GM18868 (cell line): ENCODE data around the gene DPYD.

Experiments
- ATAC-seq: cut with Tn5 transposase; IDR thresholded peaks from one replicate; pipeline ENCODE4 v1.9.1; 2021; ENCODE audit warnings: mild to moderate bottlenecking, moderate library complexity; ENCODE audit not compliant: unreplicated experiment

Gene DPYD

DNA sequence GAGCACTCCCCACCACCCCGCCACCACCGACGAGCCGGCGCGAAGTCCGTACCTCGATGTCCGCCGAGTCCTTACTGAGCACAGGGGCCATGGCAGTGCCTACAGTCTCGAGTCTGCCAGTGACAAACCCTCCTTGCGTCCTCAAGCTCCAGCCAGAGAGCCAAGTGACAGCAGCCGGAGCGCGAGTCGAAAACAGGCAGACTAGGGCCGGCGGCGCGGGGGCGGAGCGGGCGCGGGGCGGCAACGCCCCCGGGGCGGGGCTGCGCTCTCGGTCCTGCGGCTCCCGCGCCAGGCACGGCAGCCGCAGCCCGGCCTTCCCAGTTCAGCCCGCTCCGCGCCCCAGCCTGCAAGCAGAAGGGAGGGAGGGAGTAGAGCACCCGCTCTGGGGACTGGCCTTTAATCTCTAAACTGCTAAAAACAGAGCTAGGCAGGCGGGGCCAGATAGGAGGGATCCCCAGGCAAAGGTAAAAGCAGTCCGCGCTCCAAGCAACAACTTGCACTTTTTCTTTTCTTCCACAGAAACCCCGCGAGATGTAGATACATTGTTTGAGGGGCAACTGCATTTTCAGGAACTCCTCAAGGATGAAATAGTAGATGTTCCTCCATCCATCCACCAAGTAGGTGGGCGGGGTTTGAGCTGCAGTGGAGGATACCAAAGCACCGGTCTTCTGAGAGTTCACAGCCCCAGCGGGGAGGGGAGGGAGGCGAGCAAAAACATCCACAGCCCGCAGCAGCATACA is at the start of gene DPYD:
Gene DPYD, minus strand, starts transcription at position 203 of the 740 bp plus-strand sequence. Its CDS starts 112 bp downstream, at position 91.
- peak; percentile 82 for ATAC-seq

DNA sequence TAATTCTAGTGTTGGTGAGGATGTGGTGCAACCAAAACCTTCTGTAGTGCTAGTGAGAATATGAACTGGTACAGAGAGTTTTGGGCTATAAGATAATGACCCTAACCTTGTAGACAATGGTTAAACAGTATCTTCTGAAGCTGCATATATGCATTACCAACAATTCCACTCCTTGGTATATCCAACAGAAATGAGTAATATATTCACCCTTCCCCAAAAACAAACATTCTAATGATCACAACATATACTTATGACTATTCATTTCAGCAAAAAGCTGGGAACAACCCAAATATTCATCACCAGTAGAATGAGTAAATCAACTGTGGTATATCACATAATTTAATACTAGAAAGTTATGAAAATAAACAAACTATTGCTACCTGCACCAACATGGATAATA is 39.6 kb upstream of the DPYD start:
- ATAC-seq, result no peak

DNA sequence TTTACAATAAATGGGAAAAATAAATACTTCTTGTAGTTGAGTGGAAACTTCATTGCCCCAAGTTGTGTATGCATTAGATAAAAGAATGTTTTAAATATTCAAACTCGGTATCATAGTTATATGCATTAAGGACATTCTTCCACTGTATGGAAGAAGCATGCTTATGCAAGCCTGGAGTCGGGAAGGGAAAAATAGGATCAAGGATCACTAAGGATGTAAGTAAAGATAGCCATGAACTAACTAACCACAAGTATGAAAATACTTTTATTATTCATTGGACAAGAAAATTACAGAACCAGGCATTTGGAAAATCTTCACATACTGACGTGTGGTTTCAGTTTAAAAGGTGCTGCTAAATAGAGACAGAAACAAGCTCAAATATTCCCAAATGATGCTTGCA is 26.9 kb upstream of the DPYD start:
- ATAC-seq, result no peak

DNA sequence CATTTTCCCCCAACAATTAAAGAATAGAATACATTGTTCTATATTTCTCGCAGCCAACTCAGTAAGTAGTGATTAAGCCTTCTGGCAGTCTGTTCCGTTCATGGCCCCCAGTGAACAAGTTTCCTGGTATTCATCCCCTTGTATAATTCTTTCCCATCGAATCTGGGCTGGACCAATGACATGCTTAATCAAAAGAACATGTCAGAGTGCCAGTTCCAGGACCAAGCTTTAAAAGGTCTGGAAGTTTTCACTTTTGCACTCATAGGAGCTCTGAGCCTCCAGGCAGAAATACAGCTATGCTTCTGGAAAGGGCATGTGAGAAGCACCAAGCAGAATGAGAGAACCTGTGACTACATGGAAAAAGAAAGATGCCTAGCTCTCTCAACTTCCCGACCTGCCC is 22.5 kb upstream of the DPYD start:
- ATAC-seq, result no peak

DNA sequence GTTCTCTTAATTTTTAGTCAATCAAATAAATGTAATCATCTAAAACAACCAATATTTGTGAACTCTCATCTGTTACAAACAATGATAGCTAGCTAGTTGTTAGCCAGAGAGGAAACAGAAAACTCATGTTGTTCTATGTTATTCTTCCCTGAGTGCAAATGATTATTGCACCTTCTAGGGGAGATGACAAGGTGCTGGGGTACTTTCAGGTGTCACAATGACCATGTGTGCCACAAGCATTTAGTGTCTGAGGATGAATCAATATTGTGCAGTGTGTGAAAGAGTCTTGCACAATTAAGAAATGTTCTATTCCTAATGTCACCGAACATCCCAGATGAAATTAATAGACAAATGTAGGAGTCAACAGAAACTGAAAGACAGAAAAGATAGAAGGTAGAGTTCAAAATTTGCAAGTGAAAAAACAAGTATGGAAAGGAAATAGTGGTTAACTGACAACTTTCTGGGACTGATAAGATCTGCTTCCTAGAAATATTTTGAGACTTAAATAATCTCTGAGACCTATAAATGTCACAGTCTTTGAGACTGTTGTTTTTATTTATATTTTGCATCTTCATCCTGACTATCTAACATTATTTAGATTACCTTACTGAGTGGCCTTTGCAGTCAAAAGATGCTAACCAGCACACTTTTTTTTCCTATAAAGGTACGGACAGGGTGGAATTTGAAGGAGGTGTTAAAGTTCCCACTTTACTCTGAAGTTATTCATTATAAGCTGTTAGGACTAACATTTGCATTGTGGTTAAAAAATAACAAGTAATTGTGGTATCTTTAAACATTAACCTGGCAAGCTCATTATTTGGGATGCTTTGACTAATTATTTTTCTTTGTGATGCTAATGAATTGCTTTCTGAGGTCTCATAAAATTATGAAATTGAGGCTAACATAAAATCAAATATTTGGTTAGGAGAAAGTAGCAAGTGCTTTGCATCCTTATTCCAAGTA is 21.6 kb upstream of the DPYD start:
- ATAC-seq, result no peak

DNA sequence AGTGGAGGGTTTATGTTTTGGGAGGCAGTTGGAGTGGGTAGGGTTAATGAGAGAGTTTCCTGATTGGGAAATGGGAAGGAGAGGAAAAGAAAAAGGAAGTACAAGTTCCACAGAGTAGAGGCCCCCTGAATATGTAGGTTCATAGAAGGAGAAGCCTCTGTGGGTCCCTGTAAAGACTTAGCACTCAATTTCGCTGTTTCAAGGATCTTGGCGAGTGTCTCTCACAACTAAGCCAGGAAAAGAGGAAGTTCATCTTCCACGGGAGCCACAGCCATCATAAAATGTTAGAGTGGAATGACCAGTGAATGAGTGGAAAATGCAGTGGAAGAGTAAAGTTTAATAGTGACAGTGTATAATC is 17.4 kb upstream of the DPYD start:
- ATAC-seq, result no peak

DNA sequence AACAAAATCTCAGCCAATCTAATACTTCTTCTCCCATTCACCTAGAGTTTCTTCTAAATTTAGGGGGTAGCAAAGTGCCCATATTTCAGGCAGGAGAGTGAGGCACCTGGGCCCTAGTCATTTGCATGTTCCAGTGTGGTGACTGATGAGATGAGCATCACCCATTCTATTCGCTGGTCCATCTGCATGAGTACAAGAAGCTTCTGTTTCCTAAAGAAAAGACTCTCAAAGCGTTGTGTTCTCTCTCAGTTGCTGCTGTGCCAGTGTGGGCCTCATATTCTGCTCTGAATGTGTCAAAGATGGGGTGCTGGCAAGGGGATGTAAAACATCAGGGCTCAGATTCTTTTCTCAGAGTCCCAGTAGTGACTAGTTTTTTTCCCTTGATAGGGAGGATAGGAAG is 16.1 kb upstream of the DPYD start:
- ATAC-seq, result no peak

DNA sequence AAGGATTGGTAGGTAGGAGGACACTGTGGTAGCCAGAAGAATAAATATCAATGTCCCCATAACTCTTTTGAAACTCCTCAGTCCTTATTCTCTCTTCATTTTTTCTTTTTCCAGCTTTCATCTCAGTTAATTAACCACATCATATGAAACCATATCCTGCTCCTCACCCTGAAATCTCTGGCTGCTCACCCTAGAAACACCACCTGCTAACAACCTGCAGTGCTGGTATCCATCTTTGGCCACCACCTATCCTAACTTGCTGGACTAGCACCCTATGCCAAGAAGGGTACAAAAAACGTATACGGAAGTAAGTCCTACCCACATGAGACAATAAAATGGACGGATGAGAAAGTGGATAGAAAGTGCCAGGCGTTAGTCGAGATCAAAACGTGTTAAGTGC is 13.7 kb upstream of the DPYD start:
- ATAC-seq, result no peak

DNA sequence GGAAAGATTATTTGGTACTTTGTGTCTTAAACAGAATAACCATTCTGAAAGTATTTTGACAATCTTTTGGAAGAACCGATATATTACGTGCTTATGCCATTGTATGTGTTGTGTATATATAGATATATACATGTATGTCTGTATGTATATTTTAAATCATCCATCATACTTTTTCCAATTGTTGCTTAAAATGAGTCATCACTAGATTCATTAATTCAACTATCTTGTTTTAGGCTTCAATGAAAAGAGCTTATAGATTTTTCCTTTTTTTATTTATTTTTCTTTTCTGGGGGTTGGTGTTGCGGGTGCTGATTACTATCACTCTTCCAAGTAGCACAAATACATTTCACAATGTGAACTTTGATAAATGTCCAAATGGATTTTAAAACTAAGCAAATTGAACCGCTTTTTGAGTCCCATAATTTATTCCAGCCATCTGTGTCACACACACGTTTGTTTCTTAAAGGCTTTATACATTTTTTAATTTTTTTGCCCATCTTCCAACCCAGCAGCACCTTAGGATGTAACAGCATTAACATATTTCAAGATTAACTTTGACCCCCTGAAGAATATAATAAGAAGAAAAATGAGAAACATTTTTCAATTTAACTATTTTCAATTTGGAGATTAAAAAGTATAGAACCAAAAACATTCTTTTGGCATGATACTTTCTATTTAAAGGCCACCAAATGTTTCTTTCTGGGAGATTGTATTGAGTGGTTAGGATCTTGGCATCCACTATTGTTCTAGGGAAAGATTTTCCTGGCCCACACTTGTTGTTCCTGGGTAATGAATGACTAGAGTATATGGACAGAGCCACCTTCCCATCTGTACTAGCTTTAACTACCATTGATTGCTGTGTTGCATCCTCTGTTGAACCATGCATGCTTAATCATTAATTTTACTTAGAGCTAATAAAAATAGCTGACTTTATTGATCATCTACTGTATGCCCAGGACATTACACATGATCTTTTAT is 9.3 kb upstream of the DPYD start:
- no peak for ATAC-seq

DNA sequence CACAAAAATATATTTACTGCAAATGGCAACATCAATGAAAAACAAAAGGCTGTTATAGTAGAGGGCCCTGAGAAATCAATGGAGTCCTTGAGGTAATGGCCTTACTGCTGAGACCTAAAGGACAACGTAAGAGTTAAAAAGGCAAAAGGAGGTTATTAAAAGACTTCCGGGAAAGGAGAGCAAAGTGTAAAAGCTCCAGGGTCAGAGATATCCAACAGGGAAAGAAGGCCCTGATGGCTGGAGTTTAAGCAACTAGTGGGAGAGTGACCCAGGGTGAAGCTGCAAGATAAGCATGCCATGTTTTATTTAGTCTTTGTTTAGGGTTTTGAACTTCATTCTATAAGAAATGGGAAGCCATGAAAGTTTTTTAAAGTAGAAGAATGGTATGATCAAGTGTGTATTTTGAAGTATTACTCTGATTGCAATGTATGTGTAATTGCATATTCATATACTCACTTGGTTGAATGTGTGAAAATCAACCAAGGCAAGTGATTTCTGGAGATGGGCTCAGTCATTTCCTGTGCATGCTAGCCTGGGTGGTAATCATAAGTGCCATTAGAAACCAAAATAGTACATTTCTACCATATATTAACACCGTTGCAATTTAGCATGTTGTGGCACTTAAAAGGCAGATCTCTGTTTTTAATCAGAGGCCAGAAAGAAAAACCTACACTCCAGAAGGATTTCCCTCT is 5.3 kb upstream of the DPYD start:
- no peak for ATAC-seq

DNA sequence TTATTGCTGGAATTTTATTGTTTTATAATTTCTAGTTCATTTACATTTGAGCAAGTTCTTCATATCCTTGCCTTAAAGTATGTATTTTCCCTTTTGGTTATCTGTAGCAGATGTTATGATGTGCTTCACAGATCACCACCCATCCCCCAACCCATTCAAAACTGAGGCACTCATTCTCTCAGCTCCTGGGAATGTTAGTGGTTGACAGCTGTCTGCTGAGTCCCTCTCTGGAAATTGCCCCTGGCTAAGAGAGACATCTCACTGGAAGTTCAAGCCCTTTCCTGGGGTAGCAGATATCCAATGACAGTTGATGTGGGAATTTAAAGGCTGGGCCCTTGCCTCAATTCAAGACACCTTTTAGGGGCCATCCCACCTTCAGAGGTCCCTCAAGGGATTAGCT is 4.3 kb upstream of the DPYD start:
- no peak for ATAC-seq

DNA sequence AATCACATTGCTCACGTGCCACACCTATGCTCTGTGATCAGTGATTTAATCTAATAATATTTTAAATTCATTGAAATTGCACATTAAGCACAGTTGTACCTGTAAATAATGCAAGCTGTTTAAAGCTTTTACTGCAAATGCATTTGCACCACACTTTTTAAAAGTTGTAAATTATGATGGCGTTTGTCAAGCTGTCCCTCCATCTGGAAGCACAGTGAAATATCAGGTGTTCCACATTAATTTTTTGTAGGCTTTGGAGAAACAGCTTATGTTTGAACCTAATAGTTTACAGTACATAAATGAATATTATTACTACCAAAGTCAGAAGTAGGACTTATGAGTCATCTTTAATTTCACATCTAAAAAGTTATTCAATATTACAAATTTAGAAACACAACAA is 3.0 kb upstream of the DPYD start:
- ATAC-seq, result no peak

DNA sequence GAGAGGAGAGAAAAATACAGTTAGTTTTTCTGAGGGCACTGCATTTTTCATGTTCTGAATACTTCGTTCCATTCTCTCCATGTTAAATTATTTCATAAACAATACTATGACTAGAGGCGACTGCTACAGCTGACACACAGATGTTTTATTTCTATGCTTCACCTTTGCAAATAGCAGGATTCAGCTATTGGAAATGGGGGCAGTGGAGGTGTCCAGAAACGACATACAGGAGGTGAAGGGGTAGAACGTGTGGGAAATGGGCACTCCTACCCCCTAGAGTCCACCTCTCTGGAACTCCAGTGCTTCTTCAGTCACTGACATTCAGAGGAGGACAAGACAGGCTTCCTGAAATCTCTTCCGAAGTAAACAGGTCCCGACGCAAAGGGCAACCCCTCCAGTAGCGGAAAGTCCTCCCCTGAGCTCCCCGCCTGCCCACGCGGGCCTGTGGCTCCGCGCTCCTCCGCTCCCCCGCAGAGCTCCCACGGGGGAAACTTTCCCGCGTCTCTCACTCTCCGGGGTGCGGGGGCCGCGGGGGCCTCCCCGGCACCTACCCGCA is 480 bp downstream of the DPYD start:
- ATAC-seq, result peak; percentile 20

DNA sequence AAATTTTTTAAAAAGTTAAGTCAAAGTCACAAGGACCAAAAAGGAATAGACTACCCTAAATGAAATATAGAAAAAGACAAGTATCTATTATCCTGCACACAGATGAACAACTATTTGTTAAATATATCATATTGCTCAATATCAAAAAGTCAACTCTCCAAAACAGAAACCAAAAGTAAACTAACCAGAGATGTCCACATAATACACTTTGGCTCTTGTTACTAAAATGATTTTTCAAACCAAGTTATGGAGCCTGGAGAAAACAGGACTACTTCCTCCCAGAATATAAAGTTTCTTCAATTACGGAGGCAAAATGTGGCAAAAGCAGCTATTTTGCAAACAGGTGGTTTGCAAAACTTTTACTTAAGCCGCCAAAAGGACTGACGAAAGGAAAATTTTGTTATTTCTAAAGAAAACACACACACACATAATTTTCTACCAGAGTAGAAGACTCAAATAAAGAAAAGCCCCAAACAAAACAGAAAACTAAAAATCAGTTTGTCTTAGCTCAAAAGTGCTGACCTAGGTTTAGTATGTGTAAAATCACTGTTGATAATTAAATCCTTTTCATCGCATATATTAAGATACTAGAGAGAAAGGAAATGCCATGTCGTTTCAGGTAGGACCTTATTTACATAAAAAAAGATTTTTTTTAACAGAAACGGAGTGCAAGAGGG is 1.1 kb downstream of the DPYD start:
- ATAC-seq, result no peak

DNA sequence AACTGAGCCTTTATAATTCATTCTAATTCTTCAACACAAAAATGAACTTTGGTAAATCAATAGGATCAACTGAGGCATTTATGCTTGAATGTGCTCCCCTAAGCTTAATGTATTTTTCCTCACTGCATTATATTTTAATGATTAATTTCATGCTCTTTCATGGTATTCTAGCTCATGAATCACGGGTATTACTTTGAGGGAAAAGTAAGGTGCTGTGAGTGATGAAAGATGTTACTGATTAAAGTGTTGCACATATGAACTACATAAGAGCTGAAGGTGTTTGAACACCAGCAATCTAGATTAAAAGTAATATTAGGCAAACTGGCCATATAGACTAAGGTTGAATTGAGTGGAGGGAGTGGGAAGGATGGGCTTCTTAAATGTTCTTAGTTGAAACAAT is 1.9 kb downstream of the DPYD start:
- ATAC-seq, result no peak

DNA sequence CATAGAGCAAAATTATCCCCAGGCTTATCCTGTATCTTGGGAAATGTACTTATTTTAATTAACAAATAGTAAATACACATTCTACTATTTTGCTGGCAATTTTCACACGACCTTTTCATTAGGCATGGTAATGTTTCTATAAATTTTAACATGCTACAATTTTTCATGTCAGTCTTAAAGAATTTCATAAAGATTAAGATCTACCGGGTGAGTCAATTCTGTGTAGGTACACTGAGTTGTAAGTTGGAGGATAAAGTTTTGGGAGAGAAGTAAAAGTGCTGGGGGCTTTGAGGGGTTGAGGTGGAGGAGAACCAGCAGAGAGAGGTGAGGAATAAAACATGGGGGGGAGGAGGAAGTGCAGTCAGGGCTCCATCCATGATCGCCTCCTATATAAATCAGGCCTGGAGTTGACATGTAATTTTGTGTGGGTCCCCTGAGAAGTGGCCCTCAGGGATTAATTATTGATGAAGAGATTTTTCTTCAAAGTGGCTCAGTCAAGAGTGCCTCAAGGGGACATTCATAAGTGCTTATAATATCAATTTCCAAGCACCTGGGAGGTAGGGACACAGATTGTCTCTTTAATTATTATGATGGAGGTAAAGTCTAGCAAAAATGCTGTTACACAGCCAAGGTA is 7.2 kb downstream of the DPYD start:
- no peak for ATAC-seq

DNA sequence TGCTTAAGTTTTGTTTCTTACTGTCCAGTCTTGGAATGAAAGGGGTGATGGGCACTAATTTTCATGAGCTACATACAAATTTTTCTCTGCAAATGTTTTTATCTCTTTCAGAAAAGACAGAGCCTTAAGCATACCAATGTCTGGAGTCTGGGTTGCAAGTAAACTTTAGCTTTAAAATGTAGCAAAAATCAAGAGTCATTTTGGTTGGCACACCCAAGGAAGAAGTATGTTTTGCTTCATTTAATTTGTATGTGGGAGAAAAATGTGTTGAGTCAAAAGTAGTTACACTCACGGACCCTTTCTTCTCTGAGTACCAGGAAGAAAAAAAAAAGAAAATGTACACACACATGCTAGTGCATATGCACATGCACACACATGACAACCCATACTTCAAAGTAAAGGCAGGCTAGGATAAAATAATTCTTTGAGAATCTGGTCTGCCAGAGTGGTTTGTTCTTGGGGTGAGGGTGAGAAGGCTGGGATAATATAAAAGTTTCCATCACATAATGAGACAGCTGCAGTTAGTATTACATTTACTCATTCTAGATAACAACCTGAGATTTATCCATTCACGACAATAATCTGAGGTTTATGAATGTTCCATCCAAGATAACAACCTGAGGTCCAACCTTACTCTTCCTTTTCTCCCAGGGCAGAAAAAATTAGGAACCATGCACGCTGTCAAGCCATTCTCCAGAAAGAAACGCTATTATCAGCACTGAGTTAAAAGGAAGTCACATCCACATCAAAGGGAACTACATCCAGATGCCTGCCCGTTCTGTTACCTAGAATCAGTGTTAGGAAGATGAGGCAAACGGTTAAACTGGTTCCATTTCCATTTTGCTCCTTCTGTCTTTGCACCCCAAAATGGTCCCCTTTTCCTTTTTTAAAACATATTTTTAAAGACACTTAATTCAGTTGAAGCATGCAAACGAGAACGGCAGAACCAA is 9.3 kb downstream of the DPYD start:
- ATAC-seq, result no peak

DNA sequence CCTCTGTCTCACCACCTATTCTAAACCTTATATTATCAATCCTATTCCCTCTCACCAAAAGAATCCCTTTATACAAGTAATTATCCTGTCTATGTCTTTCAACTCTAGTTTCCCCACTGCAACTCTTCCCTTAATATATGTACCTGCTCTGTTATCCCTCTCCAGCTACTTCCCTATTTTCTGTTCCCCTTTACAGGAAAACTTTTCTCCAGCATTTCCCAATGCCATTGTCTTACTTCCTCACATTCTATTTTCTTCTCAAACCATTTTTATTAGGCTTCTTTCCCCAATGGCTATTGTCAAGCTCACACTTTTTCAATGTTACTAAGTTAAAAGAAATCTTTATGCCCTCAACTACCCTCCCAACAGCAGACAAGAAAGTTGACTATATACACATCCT is 11.6 kb downstream of the DPYD start:
- no peak for ATAC-seq
